GM21619 (cell line): ENCODE data around the gene HSD11B1L.
"Not testable (repeated sequence)": the region's sequence is repeated elsewhere in the genome, so short reads cannot be mapped to it uniquely, and the experiment has no call there.

Source experiments
- ATAC-seq: cut with Tn5 transposase; IDR thresholded peaks from one replicate; pipeline ENCODE4 v1.9.1; 2021; ENCODE audit not compliant: unreplicated experiment

Gene HSD11B1L

DNA sequence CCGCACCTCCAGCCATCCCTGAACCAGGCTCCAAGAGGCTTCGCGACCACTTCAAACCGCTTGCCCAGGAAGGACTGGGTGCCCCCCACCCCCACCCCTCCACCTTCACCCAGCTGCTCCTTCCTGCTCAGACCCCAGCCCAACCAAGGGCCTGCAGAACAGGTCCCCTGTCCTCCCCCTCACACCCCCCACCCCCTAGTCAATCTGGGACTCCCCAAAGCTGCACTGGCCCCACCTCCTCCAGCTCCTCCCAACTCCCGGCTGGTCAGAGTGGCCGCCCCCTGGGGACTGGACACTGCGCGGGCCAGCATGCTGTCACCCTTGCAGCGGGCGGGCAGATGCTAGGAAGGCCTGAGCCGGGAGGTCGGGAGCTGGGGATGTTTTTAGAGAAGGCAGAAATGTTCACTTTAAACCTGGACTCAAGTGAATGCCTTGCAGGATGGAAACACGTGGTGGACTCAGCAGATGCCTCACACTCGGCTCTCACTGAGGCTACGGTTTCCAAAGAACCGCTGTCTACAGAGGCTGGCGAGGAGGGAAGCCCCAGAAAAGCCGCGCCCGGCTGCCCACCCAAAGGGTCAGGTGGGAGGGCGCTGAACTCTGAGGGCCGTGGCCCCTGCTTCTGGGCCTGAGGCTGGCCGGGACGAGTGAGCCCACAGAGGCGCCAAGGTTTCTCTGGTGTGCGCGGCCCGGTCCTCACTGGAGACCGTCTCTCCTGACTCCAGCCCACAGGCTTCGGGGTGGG is 17.2 kb downstream of the HSD11B1L start:
- ATAC-seq = no peak

GRCh38 chr19:5698635-5699422 is 18.0 kb downstream of the HSD11B1L start:
- ATAC-seq = no peak

GRCh38 chr19:5700455-5701092 is 19.7 kb downstream of the HSD11B1L start:
- no peak for ATAC-seq

- not testable (repeated sequence) for ATAC-seq
Measured at GRCh38 chr19:5702053-5702410, 21.2 kb downstream of the HSD11B1L start.

- ATAC-seq = no peak
Measured at GRCh38 chr19:5703819-5704818, 23.3 kb downstream of the HSD11B1L start.

DNA sequence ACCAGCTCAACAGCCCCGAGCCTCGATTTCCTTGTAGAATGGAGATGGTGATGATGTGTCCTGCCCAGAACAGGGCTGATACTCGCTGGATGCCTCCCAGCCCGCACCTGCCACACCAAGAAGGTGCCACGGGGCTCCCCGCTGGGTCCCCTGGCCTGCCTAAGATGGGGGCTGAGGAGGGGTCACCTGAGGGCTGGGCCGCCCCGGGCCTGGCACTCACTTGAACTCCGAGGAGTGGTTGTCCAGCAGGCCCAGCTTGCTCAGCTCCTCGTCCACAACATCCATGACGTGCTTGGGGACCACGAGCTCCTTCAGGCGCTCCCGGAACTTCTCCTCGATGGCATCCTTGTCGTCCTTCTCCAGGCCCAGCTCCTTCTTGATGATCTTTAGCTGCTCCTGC is 24.7 kb downstream of the HSD11B1L start:
- no peak for ATAC-seq

GRCh38 chr19:5706876-5707573 is 26.2 kb downstream of the HSD11B1L start:
- no peak for ATAC-seq

DNA sequence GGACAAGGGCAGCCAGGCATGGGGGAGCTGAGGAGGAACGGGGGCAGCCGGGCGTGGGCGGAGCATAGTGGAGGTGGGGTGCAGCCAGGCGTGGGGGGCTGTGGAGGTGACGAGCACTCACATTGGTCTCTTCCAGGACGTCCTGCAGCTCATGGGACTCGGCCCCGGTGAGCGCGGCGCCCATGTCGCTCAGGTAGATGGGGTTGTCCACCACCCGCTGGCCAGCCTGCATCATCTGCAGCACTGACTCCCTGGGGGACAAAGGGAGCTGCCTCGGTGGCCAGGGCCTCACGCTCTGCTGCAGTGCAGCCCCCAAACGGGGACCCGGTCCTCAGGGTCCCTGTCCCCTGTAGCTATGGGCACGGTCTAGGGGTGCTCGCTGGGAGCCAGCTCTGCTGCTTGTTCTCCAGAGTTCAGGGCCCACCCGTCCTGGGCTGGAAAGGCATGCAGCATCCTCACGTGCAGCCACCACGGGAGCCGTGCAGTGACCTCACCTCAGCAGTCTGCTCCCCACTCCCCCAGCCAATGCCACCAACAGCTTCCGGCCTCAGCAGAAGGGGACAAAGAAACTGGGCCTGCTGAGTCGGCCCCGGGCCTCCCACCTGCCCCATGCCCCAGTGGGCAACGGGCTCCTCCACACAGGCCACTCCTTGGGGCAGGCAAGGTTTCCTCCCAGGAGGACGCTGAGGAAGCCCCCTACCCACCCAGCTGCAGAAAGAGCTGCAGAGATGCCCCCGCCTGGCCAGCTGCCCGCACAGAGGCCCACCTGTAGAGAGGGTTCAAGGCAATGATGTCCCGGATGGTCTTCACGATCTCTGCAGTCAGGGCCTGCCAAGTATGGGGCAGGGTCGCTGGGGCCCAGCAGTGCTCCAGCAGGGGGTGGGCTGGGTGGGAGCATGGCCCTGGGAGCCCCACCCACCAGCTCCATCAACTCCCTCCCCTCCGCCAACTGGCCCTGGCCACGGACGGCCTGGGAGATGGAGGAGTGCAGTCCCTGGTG is 27.0 kb downstream of the HSD11B1L start:
- ATAC-seq = no peak

- no peak for ATAC-seq
Measured at GRCh38 chr19:5711025-5711424, 30.2 kb downstream of the HSD11B1L start.

DNA sequence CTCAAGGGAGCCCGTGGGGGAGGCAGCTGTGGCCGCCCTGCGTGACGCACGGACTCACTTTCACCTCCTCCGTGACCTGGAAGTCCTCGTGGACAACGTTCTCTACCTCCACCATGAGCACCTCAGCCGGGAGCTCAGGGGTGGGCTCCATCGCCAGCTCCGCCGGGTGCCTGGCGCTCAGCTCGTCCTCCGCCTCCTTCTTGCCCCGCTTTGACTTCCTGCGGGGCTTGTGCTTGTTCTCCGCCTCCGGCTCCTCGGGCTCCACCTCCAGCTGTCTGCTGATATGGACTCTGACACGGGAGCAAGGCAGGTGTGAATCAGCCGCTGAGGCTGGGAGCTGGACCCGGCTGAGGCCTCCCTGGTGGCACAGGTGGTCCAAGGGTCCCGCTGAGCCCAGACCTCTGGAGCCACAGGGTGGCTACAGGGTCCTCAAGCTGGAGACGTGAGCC is 30.9 kb downstream of the HSD11B1L start:
- no peak for ATAC-seq

DNA sequence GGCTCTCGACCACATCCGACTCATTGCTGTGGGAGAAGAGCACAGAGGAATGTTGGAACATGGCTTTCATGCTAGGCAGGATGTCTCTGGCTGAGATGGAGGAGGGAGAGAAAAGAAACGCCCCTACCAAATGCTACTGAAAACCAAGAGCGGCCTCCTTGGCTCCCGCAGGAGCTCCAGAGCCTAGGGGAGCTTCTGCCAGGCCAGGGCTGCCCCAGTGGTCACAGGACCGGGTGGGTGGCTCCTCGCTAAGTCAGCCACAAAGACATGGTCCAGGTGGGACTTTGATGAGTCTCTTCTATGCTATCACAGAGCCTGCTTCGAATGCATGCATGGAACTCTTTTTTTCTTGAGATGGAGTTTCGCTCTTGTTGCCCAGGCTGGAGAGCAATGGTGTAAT is 32.4 kb downstream of the HSD11B1L start:
- no peak for ATAC-seq

DNA sequence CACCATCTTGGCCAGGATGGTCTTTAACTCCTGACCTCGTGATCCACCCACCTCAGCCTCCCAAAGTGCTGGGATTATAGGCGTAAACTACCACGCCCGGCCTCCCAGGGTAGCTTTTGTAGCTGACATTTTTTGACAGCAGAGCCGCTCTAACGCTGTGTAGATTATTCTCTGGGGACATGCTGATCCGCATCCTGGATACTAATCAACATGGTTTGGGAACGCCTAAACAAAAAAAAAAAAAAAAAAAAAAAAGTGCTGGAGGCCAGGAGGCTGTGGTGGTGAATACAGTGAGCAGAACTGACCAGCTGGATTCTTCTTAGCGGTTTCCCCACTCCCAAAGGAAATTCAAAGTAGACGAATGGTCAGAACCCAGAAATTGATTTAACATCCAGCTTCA is 34.0 kb downstream of the HSD11B1L start:
- no peak for ATAC-seq

DNA sequence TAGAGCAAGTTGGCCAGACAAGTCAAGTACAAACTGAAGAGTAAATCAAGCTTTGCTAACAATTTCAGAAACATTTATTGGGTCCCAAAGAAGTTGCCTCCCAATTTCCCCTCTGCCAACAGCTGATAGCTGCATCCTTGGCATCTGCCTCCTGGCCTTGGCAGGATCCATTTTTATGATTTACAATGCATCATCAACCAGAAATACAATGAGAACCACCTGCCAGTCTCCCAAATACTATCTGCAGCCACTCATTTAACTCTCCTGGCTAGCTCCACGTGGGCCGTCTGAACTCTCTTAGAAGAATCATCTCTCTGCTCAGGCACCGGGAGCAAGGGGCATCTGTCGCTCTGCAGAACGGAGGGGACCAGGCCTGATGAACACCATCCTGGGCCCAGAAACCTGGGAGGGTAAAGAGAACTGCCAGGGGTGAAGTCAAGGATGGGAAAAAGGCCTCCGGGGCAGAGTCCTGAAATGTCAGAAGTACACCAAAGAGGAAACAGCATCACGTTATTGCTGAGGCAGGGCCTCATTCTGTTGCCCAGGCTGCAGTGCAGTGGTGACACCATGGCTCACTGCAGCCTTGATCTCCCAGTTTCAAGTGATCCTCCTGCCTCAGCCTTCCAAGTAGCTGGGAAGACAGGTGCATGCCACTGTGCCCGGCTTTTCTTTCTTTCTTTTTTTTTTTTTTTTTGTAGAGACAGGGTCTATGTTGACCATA is 36.5 kb downstream of the HSD11B1L start:
- ATAC-seq = no peak

DNA sequence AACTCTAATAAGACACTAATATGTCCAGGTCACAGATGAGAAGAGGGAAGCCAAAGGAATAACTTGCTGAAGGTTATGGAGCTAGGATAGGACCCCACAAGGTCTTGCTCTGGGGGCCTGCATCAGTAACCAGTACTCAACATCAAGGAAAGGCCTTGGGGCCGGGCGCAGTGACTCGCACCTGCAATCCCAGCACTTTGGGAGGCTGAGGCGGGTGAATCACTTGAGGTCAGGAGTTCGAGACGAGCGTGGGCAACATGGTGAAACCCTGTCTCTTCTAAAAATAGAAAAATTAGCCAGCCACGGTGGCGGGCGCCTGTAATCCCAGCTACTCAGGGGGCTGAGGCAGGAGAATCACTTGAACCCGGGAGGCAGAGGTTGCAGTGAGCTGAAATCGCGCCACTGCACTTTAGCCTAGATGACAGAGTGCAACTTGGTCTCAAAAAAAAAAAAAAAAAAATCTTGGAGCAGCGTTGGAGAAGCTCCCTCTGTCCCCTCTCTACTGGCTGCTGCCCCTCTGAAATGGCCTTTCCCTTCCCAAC is 37.3 kb downstream of the HSD11B1L start:
- no peak for ATAC-seq

DNA sequence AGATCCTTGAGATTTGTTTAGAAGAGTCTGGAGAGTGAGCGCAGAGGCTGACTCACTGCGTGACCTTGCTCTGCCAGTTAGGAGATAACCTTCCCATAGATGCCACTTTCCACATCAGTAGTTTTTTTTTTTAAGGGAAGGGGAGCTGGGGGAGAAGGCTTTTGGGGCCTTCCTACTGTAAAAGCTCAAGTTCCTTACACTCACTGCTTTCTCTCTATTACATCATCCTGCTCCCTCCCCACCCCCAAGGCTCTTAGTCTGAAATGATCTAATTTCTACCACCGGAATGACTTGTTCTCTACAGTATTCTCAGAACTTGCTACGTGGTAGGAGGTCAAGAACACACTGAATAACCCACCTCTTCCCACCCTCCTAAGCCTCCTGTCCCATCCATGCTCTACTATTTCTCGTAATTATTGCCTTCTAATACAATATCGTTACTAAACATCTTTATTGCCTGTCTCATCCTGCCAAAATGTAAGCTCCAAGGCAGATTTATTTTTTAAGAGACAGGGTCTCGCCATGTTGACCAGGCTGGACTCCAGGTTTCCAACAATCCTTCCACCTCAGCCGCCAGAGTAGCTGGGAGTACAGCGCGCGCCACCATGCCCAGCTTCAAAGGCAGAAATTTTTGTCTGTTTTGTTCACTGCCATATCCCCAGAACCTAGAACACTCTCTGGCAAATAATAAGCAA is 37.9 kb downstream of the HSD11B1L start:
- ATAC-seq = no peak

GRCh38 chr19:5719274-5719960 is 38.6 kb downstream of the HSD11B1L start:
- ATAC-seq = peak; percentile 1
